A549 treated with RU486 at 1 μM for 4 hours (cell line): ENCODE measurements around the gene MCCC2. TPM values are rescaled to one million over a fixed set of nuclear protein-coding genes. Genes with fewer than 3 reads are reported as not detected.

Experiments
- total RNA-seq: library from RNA; stranded (reverse); fragments of 200-300 nt; extraction: Qiagen RNA extraction; gene quantifications from 5 replicates; pipeline ENCODE4 v1.2.3, GENCODE V29; 2022; ENCODE audit warnings: low read depth

Gene MCCC2
- total RNA-seq: 37.7 to 46.1 TPM (median 42.7 TPM) in 5 replicates

DNA sequence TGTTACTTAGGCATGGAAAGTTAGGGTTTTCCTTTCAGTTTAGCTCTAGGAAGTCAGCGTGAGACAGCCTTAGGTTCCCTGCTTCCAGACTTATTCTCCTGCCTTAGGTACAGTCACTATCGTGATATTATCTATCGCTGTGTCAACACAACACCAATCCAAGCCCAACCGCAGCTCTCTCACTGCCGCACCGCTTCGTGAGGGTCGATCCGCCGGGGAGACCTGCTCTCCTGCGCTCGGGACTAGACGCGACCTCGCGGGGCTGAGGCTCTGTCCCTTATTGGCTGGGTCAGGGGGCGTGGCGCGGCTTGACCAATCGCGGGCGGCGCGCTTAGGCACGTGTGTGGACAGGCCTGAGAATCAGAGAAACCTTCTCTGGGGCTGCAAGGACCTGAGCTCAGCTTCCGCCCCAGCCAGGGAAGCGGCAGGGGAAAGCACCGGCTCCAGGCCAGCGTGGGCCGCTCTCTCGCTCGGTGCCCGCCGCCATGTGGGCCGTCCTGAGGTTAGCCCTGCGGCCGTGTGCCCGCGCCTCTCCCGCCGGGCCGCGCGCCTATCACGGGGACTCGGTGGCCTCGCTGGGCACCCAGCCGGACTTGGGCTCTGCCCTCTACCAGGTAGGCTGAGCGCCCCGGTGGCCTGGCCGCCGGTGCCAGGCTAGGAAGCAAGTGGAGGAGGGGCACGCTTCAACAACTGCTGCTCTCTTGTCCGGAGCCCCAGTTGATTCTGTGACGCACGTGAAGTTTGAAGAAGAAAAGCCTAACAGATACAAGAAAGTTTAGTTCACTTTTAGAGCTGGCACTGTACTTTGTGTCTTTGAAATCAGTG is at the start of gene MCCC2:
Gene MCCC2 (plus strand): TSS at position 400 of the 825 bp plus-strand sequence. CDS start 86 bp downstream, at position 486.

Other genes starting within 250 kb of the MCCC2 start
- 3.9 to 11.5 TPM (median 10.1 TPM) in 5 replicates for gene BDP1, start 131.7 kb upstream of the MCCC2 start, total RNA-seq
- gene CARTPT, start 131.9 kb downstream of the MCCC2 start, total RNA-seq: not detected in 5 replicates